ENCODE data around the gene SYNDIG1.
"Not testable (repeated sequence)": the region's sequence is repeated elsewhere in the genome, so short reads cannot be mapped to it uniquely, and the experiment has no call there.

GRCh38 chr20:24512441-24512840 is 43.0 kb downstream of the SYNDIG1 start:
- TF ChIP-seq EP300, POLR2A (IDR thresholded peaks at IDR 0.05): not testable (repeated sequence)
- TF ChIP-seq, protein P1, sequence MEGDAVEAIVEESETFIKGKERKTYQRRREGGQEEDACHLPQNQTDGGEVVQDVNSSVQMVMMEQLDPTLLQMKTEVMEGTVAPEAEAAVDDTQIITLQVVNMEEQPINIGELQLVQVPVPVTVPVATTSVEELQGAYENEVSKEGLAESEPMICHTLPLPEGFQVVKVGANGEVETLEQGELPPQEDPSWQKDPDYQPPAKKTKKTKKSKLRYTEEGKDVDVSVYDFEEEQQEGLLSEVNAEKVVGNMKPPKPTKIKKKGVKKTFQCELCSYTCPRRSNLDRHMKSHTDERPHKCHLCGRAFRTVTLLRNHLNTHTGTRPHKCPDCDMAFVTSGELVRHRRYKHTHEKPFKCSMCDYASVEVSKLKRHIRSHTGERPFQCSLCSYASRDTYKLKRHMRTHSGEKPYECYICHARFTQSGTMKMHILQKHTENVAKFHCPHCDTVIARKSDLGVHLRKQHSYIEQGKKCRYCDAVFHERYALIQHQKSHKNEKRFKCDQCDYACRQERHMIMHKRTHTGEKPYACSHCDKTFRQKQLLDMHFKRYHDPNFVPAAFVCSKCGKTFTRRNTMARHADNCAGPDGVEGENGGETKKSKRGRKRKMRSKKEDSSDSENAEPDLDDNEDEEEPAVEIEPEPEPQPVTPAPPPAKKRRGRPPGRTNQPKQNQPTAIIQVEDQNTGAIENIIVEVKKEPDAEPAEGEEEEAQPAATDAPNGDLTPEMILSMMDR (IDR thresholded peaks at IDR 0.05), result not testable (repeated sequence)

Measured in tibial nerve (tissue), 4 donors.